HG02943 (cell line): ENCODE measurements around the gene RAC2.

Experiments
- ATAC-seq: cut with Tn5 transposase; IDR thresholded peaks from one replicate; pipeline ENCODE4 v1.9.1; 2021; ENCODE audit warnings: mild to moderate bottlenecking, low read depth, moderate library complexity; ENCODE audit not compliant: unreplicated experiment

The RAC2 gene

GRCh38 chr22:37193629-37194191 is 50.4 kb downstream of the RAC2 start:
- no peak for ATAC-seq

GRCh38 chr22:37192741-37193140 is 51.3 kb downstream of the RAC2 start:
- no peak for ATAC-seq

DNA sequence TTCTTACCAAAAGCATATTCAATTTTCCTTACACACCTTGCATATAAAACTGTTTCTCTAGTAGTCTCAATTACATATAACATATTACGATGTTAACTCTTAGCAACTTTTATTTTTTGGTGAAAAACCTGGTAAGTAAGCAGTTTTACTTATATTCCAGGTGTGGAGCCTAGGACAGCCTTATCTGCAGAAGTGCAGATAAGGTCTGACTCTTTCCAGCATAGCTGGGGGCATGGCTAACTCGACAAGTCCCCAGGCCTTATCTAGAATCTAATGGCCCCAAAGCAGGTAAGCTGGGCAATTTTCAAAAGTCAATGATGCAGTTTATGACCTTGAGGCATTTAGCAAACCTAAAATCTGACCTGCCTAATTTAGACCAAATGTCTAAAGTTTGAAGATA is 51.9 kb downstream of the RAC2 start:
- ATAC-seq: no peak

GRCh38 chr22:37190262-37190780 is 53.7 kb downstream of the RAC2 start:
- no peak for ATAC-seq

DNA sequence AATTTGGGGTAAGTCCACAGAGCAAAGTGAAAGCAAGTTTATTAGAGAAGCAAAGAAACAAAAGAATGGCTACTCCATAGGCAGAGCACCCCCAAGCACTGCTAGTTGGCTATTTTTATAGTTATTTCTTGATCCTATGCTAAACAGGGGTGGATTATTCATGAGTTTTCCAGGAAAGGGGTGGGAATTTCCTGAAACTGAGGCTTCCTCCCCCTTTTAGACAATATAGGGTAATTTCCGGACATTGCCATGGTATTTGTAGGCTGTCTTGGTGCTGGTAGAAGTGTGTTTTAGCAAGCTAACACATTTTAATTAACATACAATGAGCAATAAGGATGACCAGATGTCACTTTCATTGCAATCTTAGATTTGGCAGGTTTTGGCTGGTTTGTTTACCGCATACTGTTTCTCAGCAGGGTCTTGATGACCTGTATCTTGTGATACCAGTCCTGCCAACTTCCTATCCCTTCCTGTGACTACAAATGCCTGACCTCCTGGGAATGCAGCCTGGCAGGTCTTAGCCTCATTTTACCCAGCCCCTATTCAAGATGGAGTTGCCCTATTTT is 55.1 kb downstream of the RAC2 start:
- no peak for ATAC-seq

- no peak for ATAC-seq
Measured at GRCh38 chr22:37187891-37188761, 55.9 kb downstream of the RAC2 start, which contains the start of gene C1QTNF6. Gene C1QTNF6, minus strand, starts transcription at chr22:37188247. Its CDS starts 34 bp downstream, at chr22:37188213.

- no peak for ATAC-seq
Measured at GRCh38 chr22:37187552-37187890, 56.5 kb downstream of the RAC2 start.

DNA sequence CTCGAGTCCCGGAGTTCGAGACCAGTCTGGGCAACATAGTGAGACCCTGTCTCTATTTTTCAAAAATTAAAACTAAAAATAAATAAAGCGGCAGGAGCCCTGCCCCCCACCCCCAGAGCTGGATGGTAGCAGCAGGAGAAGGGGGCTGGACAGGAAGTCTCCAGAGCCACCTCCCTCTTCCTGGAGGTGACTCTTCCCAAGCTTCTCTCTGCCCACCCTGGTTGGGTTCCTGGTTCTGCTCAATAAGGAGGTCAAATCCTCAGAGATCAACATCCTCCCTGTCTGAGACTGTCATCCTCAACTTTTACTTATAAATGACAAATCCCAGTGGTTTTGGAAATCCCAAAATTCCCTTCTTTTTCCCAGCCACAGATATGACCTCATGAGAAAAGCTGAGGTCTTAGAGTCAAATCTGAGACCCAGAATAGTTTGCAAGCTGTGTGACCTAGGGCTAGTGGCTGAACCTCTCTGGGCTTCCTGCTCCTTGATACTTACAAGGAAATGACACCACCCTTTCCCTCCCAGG is 57.0 kb downstream of the RAC2 start:
- no peak for ATAC-seq

- no peak for ATAC-seq
Measured at GRCh38 chr22:37186228-37186996, 57.7 kb downstream of the RAC2 start.

DNA sequence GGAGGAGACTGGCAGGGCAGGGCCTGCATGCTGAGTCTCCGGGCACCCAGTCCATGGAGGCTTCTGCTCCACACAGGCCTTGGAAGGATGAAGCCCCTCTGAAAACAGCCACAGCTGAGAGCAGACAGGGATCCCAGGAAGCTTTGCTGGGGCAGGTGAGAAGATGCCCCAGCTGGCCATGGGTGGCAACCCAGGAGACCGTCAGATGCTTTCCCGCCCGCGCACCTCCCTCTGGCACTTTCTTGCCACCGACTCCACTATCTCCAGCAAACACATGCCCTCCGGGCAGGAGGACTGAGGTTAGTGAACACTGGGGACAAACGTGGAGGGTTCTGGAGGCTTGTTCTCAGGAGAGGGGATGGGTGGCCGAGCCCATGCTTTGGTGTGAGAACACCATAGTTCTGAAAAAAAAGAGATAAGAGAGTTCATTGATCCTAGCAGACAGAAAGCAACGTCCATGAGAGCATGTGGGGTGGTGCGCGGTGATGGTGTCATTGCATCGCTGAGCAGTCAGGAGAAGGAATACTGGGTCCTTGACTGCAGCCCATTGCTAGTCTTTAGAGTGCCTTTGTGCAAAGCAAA is 58.3 kb downstream of the RAC2 start:
- ATAC-seq: no peak

DNA sequence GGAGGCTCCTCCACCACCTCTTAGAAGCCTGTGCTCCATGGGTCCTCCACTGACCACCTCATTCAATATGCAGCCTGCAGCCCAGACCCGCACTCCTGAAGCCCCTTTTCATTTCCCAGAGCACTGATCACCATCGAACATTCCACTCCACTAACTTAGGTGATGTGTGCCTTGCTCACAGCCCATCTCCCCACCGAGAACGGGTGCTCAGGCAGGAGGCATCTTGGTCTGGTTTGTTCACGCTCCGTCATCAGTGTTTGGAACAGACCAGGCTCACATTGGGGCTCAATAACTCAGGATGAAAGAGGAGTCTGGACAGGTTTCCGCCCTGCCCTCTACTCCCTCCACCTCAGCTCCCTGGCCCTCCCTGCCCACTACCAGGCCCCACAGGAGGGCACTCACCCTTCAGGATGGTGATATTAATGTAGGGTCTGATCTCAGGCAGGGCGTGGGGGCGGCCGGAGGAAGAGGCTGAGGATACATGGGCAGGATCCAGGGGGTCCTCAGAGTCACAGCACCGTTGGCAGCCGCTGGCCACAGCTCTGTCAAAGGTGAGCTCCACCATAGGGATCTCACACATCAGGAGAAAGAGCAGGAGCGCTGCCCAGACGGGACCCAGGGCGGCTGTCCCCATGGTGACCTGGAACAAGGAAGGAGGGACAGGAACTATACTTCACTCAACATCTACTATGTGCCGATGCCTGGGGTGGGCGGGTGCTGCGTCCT is 59.1 kb downstream of the RAC2 start:
- ATAC-seq: no peak

- no peak for ATAC-seq
Measured at GRCh38 chr22:37184380-37184755, 59.7 kb downstream of the RAC2 start.

DNA sequence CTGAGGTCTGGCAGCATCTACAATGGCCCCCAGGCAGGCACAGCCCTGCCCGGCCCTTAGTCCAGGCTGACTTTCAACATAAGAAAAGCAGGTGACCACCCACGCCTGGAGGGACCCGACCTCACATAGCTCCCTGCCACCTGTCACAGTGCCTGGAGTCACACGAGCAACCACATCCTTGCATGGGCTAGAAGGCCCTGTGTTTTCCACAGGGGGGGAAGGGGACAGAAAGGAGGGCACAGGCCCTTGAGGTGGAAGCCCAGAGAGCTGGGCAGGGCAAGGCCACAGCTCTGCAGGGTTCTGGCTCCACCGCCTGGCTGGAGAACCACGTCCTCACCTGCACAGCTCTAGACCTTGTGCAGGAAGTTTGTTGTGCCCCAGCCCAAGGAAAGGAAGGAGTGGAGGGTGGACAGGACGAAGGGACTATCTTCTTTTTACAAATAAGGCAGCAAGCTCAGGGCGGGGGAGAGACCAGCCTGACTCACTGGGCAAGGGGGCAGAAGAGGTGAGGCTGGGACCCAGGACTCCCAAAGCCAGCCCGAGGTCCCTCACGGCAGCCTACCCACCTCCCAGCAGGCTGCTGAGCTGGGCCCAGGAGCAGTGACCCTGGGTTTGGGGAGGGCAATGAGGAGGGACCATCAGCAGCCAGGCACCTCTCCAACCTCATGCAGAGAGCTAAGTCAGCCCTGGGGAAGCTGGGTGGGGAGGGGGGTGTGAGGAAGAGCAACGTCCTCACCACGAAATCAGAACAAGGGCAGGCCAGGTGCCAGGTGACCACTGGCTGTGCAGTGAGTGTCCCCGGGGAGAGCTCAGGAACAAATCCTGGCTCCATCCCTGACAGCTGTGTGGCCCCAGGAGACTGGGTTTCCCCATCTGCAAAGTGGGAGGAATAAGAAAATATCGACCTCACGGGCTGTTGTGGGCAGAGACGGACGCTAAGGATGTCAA is 60.4 kb downstream of the RAC2 start:
- ATAC-seq: no peak

DNA sequence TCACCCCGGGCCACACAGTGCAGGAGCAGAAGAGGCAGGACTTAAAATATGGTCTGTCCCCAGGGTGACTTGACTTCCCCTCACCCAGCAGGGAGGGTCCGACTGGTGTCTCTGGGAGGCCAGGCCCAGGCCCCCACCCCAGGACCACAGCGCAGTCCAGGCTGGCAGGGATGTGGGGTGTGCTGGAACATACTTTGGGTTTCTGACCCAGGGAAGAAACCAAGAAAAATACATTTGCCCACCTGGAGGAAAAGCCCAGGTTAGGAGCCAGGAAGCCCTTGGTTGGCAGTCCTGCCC is 61.2 kb downstream of the RAC2 start:
- no peak for ATAC-seq

DNA sequence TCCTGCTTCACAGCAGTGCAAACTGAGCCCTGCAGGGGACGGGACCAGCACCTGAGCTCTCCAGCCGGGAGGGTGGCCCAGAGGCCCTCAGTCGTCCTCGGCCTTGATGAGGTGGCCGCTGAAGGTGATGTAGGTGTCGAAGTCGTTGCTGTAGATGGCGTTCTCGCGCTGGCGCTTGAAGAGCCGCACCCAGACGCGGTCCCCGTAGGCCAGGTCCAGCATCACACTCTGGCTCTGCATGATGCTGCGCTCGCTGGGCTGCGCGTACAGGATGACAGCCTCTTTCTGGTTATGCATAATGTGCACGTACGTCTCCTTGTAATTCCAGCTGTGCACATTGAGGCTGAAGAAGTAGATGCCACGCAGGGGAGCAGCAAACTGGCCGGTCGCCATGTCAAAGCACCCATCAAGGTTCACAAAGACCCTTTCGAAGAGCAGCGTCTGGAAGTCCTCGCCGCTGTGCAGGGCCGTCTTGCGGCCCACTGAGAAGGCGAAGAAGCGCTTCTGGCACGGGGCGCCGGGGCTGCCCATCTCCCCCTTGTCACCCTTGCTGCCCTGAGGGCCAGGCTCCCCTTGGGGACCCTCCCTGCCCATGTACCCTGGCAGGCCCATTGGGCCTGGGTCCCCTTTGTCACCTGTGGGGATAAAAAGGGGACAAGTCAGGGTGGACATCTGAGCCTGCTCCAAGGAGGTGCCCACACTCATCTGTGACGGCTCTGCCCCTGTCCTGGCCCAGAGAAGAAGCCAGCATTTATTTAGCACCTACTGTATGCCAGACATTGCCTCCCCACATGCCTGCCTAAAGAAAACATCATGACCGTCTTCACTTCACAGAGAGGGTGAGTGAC is 61.7 kb downstream of the RAC2 start:
- ATAC-seq: no peak

DNA sequence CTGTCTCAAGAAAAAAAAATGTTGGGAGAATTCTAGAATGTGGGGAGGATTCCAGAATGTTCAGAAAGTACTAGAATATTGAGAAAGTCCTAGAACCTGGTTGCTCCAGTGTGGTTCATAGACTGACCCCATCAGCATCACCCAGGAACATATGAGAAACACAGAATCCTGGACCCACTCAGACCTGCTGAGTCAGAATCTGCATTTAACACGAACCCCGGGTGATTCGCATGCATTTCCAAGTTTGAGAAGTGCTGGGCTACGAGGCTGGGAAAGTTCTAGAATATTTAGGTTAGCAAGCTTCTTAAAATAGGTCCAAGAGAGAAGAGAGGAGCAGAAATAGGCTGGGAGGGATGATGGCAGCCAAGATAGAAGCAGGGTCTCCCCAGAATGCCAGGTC is 62.4 kb downstream of the RAC2 start:
- ATAC-seq: no peak

DNA sequence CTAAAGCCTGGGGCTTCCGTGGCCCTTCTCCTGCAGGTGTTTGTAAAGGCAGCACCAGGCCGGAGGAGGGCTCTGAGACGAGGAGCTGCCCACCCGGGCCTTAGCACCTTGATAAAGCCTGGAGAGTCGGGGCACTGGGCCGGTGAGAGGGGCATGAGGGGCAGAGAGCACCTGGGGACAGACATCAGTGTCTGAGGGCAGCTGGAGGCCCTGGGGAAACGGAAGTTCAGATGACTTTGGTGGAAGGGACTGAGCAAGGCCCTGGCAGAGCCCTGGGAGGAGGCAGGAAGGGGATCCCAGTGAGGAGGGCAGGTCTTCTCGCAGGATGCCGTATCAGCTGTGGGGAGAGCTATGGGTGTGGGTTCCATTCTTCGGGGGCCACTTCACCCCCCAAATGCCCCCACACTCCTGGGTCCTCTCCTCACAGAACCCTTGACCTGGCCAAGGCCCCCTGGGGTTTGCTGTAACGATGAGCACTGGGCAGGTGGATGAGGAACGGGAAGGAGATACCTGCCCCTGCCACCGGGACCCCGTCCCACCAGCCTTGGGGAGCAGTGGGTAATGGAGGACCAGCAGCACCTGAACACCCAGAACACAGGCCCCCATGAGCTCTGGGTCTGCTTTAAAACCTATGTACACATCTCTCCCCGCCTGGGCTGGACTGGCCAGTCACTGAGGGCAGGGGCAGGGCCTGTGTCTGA is 63.4 kb downstream of the RAC2 start:
- no peak for ATAC-seq
